Dermis lymphatic vessel endothelial cell (primary cell): ENCODE results near the gene BCL11B. TPM values are rescaled to one million over a fixed set of nuclear protein-coding genes. Genes with fewer than 3 reads are reported as not detected.

ENCODE experiments used
- total RNA-seq: library from RNA; depleted of rRNA; stranded (reverse); fragments of >200 nt; gene quantifications from 2 replicates; pipeline ENCODE4 v1.2.1, GENCODE V29; 2014

Gene BCL11B
- total RNA-seq = under 0.01 TPM in 2 replicates

GRCh38 chr14:99271951-99272631 is at the start of gene BCL11B:
Gene BCL11B, minus strand, starts transcription at chr14:99272197. Its CDS starts 979 bp downstream, at chr14:99271218.

Other genes starting within 250 kb of the BCL11B start
- gene SETD3, start 208.7 kb upstream of the BCL11B start, total RNA-seq = 60.2 and 65.2 TPM in 2 replicates
- gene CCNK, start 209.2 kb upstream of the BCL11B start, total RNA-seq = 24.2 and 37.4 TPM in 2 replicates